ENCODE results near the gene IGBP1. TPM values are rescaled to one million over a fixed set of nuclear protein-coding genes. Genes with fewer than 3 reads are reported as not detected.

Gene IGBP1
- total and polyA plus RNA-seq, 9 of the 15 experiments (the other 6 are each of a cell fraction or from before 2014, with no cell fraction given), result 36.6 to 91.5 (median 52.8) TPM

DNA sequence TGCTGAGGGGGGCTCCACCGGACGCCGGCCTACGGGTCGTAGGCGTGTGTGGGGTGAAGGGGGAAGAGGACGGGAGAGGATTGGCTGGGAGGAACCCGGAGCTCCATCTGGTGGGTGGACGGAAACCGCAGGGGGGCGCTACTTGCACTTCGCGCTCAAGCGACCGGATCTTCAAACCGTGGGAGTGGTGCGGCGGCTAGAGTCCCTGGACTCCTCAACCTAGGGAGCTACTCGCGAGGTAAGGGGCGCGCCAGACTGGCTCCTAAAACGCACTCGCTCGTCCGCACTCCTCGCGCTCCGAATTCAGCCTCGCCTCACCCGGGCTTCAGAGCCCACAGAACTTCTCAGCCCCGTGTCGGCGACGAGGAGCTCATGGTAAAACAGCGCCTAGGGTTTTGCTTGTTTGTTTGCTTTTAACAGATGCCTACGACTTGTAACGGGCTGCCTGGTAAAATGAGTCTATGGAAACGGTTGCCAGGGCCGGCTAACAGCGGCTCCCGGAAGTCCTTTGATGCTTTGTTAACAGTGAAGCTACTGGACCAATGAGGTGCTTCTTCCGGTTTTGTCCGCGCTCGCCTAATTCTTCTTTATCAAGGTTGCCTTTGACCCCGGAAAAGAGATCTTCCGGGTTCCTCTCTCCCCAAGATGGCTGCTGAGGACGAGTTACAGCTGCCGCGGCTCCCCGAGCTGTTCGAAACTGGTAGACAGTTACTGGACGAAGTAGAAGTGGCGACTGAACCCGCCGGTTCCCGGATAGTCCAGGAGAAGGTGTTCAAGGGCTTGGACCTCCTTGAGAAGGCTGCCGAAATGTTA is at the start of gene IGBP1 (continued):
- no peak for TF ChIP-seq ZNF239 (CRISPR knock-in tag; IDR thresholded peaks at IDR 0.05)
- TF ChIP-seq, protein P1, sequence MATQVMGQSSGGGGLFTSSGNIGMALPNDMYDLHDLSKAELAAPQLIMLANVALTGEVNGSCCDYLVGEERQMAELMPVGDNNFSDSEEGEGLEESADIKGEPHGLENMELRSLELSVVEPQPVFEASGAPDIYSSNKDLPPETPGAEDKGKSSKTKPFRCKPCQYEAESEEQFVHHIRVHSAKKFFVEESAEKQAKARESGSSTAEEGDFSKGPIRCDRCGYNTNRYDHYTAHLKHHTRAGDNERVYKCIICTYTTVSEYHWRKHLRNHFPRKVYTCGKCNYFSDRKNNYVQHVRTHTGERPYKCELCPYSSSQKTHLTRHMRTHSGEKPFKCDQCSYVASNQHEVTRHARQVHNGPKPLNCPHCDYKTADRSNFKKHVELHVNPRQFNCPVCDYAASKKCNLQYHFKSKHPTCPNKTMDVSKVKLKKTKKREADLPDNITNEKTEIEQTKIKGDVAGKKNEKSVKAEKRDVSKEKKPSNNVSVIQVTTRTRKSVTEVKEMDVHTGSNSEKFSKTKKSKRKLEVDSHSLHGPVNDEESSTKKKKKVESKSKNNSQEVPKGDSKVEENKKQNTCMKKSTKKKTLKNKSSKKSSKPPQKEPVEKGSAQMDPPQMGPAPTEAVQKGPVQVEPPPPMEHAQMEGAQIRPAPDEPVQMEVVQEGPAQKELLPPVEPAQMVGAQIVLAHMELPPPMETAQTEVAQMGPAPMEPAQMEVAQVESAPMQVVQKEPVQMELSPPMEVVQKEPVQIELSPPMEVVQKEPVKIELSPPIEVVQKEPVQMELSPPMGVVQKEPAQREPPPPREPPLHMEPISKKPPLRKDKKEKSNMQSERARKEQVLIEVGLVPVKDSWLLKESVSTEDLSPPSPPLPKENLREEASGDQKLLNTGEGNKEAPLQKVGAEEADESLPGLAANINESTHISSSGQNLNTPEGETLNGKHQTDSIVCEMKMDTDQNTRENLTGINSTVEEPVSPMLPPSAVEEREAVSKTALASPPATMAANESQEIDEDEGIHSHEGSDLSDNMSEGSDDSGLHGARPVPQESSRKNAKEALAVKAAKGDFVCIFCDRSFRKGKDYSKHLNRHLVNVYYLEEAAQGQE (IDR thresholded peaks at IDR 0.05; ENCODE audit: borderline replicate concordance), result no peak
- TF ChIP-seq, protein P1 (CRISPR knock-in tag; IDR thresholded peaks at IDR 0.05; ENCODE audit: low read depth), result no peak
- peak; percentile 78 for TF ChIP-seq C11orf30 (IDR thresholded peaks at IDR 0.05; ENCODE audit: low read depth)
- no peak for TF ChIP-seq HDAC8 (tag; IDR thresholded peaks at IDR 0.05)
- TF ChIP-seq MEF2D (tag; conservative IDR thresholded peaks at IDR 0.05; ENCODE audit: low read depth), result no peak
- no peak for TF ChIP-seq POU5F1 (IDR thresholded peaks at IDR 0.05; ENCODE audit: borderline replicate concordance, low read depth, low read length, partially characterized antibody)
- TF ChIP-seq RUNX1 (IDR thresholded peaks at IDR 0.05; ENCODE audit: low read depth), result no peak
- TF ChIP-seq ZNF282 (CRISPR knock-in tag; IDR thresholded peaks at IDR 0.05), result no peak
- TF ChIP-seq KAT2B (IDR thresholded peaks at IDR 0.05; ENCODE audit: low read depth, low read length), result no peak
- peak; percentile 68 for TF ChIP-seq EP400 (IDR thresholded peaks at IDR 0.05)
- TF ChIP-seq MCM2 (IDR thresholded peaks at IDR 0.05; ENCODE audit: low read depth), result no peak
- TF ChIP-seq ZBTB8A (IDR thresholded peaks at IDR 0.05; ENCODE audit: partially characterized antibody), result no peak
- no peak for TF ChIP-seq NRF1 (conservative IDR thresholded peaks at IDR 0.05 in 1 of 2, IDR thresholded peaks at IDR 0.05 in 1 of 2)
- TF ChIP-seq ZKSCAN3 (CRISPR knock-in tag; IDR thresholded peaks at IDR 0.05), result no peak
- no peak for TF ChIP-seq MXD1 (CRISPR knock-in tag; IDR thresholded peaks at IDR 0.05; ENCODE audit: borderline replicate concordance, poor library complexity, severe bottlenecking)
- TF ChIP-seq PCBP2 (IDR thresholded peaks at IDR 0.05; ENCODE audit: low read depth, low read length, poor library complexity, severe bottlenecking), result no peak
- TF ChIP-seq MAX (CRISPR knock-in tag; IDR thresholded peaks at IDR 0.05), result no peak
- no peak for TF ChIP-seq MTF1 (CRISPR knock-in tag; IDR thresholded peaks at IDR 0.05; ENCODE audit: borderline replicate concordance)
- peak; percentile 17 to 44; a peak in 2 of 4 replicates for TF ChIP-seq SIN3A (IDR thresholded peaks at IDR 0.05; ENCODE audit: borderline replicate concordance in 2 of 2, control insufficient read depth in 1 of 2, low read depth in 2 of 2, low read length in 2 of 2)

Data from K562 (cell line).